Measurements from ENCODE around the gene CEACAM18.

- TF ChIP-seq POLR2A (IDR thresholded peaks at IDR 0.05): no peak
- TF ChIP-seq CTCF (IDR thresholded peaks at IDR 0.05): no peak
These were observed 6.8 kb upstream of the CEACAM18 start for GRCh38 chr19:51471527-51471926.

All from body of pancreas (tissue), 4 donors.